HCT116 (cell line): ENCODE results near the gene NCOA6. TPM values are rescaled to one million over a fixed set of nuclear protein-coding genes. Genes with fewer than 3 reads are reported as not detected.

Experiments used
- ATAC-seq: fragments of 200-7000 bp; cut with Tn5 transposase; 2 replicates; pipeline ENCODE4 v1.9.1; 2020; ENCODE audit warnings: mild to moderate bottlenecking, moderate library complexity
- BruUV-seq: library from RNA; stranded (reverse); fragments of 400-500 nt; replicated peaks from 2 replicates; lab custom pipeline; 2021; lab: Mats Ljungman, UMichigan
- CTCF ChIA-PET: fragments of 300-600 bp; sonication (Branson Sonifier 250); formaldehyde crosslinking; loops from one replicate; lab custom pipeline; 2021; ENCODE audit warnings: antibody characterized with exemption; lab: Charles Lee
- POLR2A ChIA-PET: fragments of 300-600, 350-600 bp; sonication (Branson Sonifier 250); formaldehyde crosslinking; loops from one replicate; lab custom pipeline; 2021; ENCODE audit warnings: antibody characterized with exemption; lab: Charles Lee
- RAD21 ChIA-PET, 2 experiments: fragments of 300-600 bp; sonication (Branson Sonifier 250); formaldehyde crosslinking; loops; one replicate each; lab custom pipeline; 2023; ENCODE audit warnings: low total read pairs in 2 of 2; ENCODE audit not compliant: uncharacterized antibody in 2 of 2, unreplicated experiment in 2 of 2, low non-redundant PET in 1 of 2; lab: Charles Lee
- DNase-seq: peaks from one replicate; pipeline ENCODE4 v3.0.0-alpha.2; 2010; ENCODE audit warnings: low read depth, low spot score
- H2AFZ ChIP-seq: fragments of 200-600 bp; shearing (Covaris generic), sonication (generic); 2 replicates; pipeline ENCODE4 v1.6.1; 2017; ENCODE audit warnings: low read depth, mixed run types, mixed read lengths, antibody characterized with exemption, low read length; ENCODE audit not compliant: poor library complexity, severe bottlenecking
- H3K27ac ChIP-seq: 2 replicates; pipeline ENCODE4 v1.5.1; 2012; ENCODE audit warnings: low read depth, low read length
- H3K27me3 ChIP-seq: fragments of 200-600 bp; sonication (generic); 2 replicates; pipeline ENCODE4 v1.6.1; 2016; ENCODE audit warnings: mixed run types, low read length, mixed read lengths; ENCODE audit not compliant: insufficient read depth
- H3K36me3 ChIP-seq, 2 experiments: fragments of 200-500 bp in 1 of 2; fragments of 200-600 bp in 1 of 2; sonication (Bioruptor generic) in 1 of 2; sonication (generic) in 1 of 2; 2 replicates each; pipeline versions ENCODE4 v1.5.1 to v1.6.1; 2014 to 2016; ENCODE audit warnings: low read length in 2 of 2, inconsistent platforms in 1 of 2, mixed read lengths in 1 of 2, mixed run types in 1 of 2; ENCODE audit not compliant: insufficient read depth in 2 of 2, control insufficient read depth in 1 of 2
- H3K4me1 ChIP-seq, 2 experiments: fragments of 200-600 bp in 1 of 2; sonication (generic) in 1 of 2; 2 replicates each; pipeline versions ENCODE4 v1.5.1 to v1.6.1; 2012 to 2017; ENCODE audit warnings: low read length in 2 of 2, inconsistent platforms in 1 of 2, mild to moderate bottlenecking in 1 of 2, mixed read lengths in 1 of 2, mixed run types in 1 of 2, moderate library complexity in 1 of 2; ENCODE audit not compliant: insufficient read depth in 2 of 2, control insufficient read depth in 1 of 2
- H3K4me2 ChIP-seq: fragments of 200-600 bp; sonication (generic); 2 replicates; pipeline ENCODE4 v1.6.1; 2017; ENCODE audit warnings: mixed run types, low read length, mixed read lengths
- H3K4me3 ChIP-seq, 2 experiments: fragments of 200-600 bp in 1 of 2; sonication (generic) in 1 of 2; replicated peaks in 1 of 2; 2 replicates each; pipeline ENCODE4 v1.5.1; 2011 to 2016; ENCODE audit warnings: low read length in 2 of 2, control low read depth in 1 of 2, low read depth in 1 of 2, mild to moderate bottlenecking in 1 of 2, mixed read lengths in 1 of 2, mixed run types in 1 of 2
- H3K79me2 ChIP-seq: fragments of 200-600 bp; sonication (generic); 2 replicates; pipeline ENCODE4 v1.6.1; 2017; ENCODE audit warnings: mild to moderate bottlenecking, mixed run types, low read length, moderate library complexity, mixed read lengths; ENCODE audit not compliant: insufficient read depth
- H3K9ac ChIP-seq: fragments of 200-600 bp; sonication (generic); 2 replicates; pipeline ENCODE4 v1.6.1; 2016; ENCODE audit warnings: low read length, mixed read lengths
- H3K9me2 ChIP-seq: fragments of 200-600 bp; sonication (generic), shearing (Covaris generic); 2 replicates; pipeline ENCODE4 v1.6.1; 2017; ENCODE audit warnings: mixed run types, mild to moderate bottlenecking, moderate library complexity; ENCODE audit not compliant: insufficient read depth
- H3K9me3 ChIP-seq, 2 experiments: fragments of 200-500 bp in 1 of 2; fragments of 200-600 bp in 1 of 2; sonication (Bioruptor generic) in 1 of 2; sonication (generic) in 1 of 2; 2 replicates each; pipeline ENCODE4 v1.6.1; 2014 to 2017; ENCODE audit warnings: low read length in 2 of 2, mixed read lengths in 2 of 2, inconsistent platforms in 1 of 2, low read depth in 1 of 2, mild to moderate bottlenecking in 1 of 2, mixed run types in 1 of 2, moderate library complexity in 1 of 2; ENCODE audit not compliant: control insufficient read depth in 1 of 2, insufficient read depth in 1 of 2
- H4K20me1 ChIP-seq: fragments of 200-600 bp; sonication (generic), shearing (Covaris generic); 2 replicates; pipeline ENCODE4 v1.6.1; 2017; ENCODE audit warnings: mixed run types, mild to moderate bottlenecking, moderate library complexity; ENCODE audit not compliant: insufficient read depth
- ATF3 ChIP-seq: IDR thresholded peaks from 2 replicates; pipeline ENCODE4 v1.6.1; 2012
- EGR1 ChIP-seq: IDR thresholded peaks from 2 replicates; pipeline ENCODE4 v1.6.1; 2012; ENCODE audit warnings: low read depth
- EZH2phosphoT487 ChIP-seq: fragments of 200-600 bp; IDR thresholded peaks from 2 replicates; pipeline ENCODE4 v1.6.1; 2018; ENCODE audit warnings: antibody characterized with exemption, borderline replicate concordance
- FOSL1 ChIP-seq: IDR thresholded peaks from 2 replicates; pipeline ENCODE4 v1.6.1; 2012; ENCODE audit warnings: low read depth
- SP1 ChIP-seq: IDR thresholded peaks from 2 replicates; pipeline ENCODE4 v1.6.1; 2012; ENCODE audit warnings: low read depth
- TCF7L2 ChIP-seq: IDR thresholded peaks from 2 replicates; pipeline ENCODE4 v1.7.0; 2011; ENCODE audit warnings: borderline replicate concordance, inconsistent platforms; ENCODE audit not compliant: insufficient read depth, insufficient read length; ENCODE audit errors: extremely low read depth
- YY1 ChIP-seq: IDR thresholded peaks from 2 replicates; pipeline ENCODE4 v1.6.1; 2011; ENCODE audit warnings: low read length, low read depth, moderate library complexity, mild to moderate bottlenecking; ENCODE audit not compliant: insufficient replicate concordance; ENCODE audit errors: extremely low read depth
- ZFX ChIP-seq: fragments of 450-650 bp; IDR thresholded peaks from 2 replicates; pipeline ENCODE4 v1.6.1; 2017
- intact Hi-C: fragments of 100-400 bp; cut with micrococcal nuclease; formaldehyde crosslinking; loops from 2 replicates; pipeline ENCODE4 v1.10.0; 2022
- total RNA-seq: library from RNA; stranded (reverse); gene quantifications from one replicate; pipeline ENCODE4 v1.2.1, GENCODE V29; 2021; ENCODE audit not compliant: unreplicated experiment
- TF ChIP-seq, protein P1 (sequence below): IDR thresholded peaks from 2 replicates; pipeline ENCODE4 v1.6.1; 2011; ENCODE audit warnings: mild to moderate bottlenecking, low read length, moderate library complexity; ENCODE audit not compliant: insufficient replicate concordance; ENCODE audit errors: extremely low read depth

The NCOA6 gene
- total RNA-seq, 1 experiment from 2014 or later: 24.8 TPM

DNA sequence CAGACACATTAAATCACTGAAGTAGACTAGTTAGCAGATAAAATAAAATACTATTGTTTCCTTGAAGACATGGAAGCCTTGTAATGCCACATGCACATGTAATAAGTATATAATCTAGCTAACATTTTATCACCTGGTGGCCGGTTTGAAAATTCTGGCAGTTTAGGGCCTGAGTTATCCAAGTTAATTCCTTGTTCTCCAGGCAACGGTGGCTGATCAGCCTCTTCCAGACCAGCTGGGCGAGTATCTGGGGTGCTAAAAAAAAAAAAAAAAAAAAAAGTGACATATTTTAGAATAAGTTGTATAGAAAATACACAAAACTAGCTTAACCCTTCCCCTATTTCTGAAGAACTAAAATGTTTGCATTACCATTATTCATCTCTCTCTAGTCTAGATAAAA is 78.8 kb downstream of the NCOA6 start:
- Histone ChIP-seq H3K27ac (no peak overlapping the region), H3K36me3 (peaks cover 29 to 39% of the 10 kb centered on the region in 2 experiments), H3K9ac (no peak overlapping the region)
- intact Hi-C loops: no loop called here
- TF ChIP-seq EGR1: no peak
- no peak for TF ChIP-seq SP1
- TF ChIP-seq YY1: no peak
- no peak for TF ChIP-seq FOSL1
- TF ChIP-seq ZFX: no peak
- no peak for TF ChIP-seq TCF7L2
- no peak for TF ChIP-seq EZH2phosphoT487
- TF ChIP-seq, protein P1, sequence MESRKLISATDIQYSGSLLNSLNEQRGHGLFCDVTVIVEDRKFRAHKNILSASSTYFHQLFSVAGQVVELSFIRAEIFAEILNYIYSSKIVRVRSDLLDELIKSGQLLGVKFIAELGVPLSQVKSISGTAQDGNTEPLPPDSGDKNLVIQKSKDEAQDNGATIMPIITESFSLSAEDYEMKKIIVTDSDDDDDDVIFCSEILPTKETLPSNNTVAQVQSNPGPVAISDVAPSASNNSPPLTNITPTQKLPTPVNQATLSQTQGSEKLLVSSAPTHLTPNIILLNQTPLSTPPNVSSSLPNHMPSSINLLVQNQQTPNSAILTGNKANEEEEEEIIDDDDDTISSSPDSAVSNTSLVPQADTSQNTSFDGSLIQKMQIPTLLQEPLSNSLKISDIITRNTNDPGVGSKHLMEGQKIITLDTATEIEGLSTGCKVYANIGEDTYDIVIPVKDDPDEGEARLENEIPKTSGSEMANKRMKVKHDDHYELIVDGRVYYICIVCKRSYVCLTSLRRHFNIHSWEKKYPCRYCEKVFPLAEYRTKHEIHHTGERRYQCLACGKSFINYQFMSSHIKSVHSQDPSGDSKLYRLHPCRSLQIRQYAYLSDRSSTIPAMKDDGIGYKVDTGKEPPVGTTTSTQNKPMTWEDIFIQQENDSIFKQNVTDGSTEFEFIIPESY: no peak
- no peak for TF ChIP-seq ATF3
- TF ChIP-seq, all 23 proteins: peak for 0
- Histone ChIP-seq H3K9me2 (no peaks in the 10 kb centered on the region), H3K4me1 (no peaks in the 10 kb centered on the region), H4K20me1 (no peaks in the 10 kb centered on the region), H3K4me3 (no peak overlapping the region), H2AFZ (no peak overlapping the region), H3K9me3 (no peaks in the 10 kb centered on the region), H3K27me3 (no peaks in the 10 kb centered on the region), H3K4me2 (no peak overlapping the region), H3K79me2 (no peaks in the 10 kb centered on the region)
- ATAC-seq: no peak
- POLR2A ChIA-PET: no interaction called here
- CTCF ChIA-PET: interaction anchor here (1.0 kb wide), 1 partner anchor 23 kb away, joined by 3 read pairs; no protein-coding TSS in a partner anchor
- DNase-seq: no peak
- no TSS peak for BruUV-seq
- RAD21 ChIA-PET: no interaction called here
